ENCODE measurements around the gene MKRN2. TPM values are rescaled to one million over a fixed set of nuclear protein-coding genes. Genes with fewer than 3 reads are reported as not detected.

MKRN2 gene
- total RNA-seq, 1 donor from 2014 or later: 23.4 TPM

- H3K36me3 ChIP-seq: peaks cover 100% of the 10 kb centered on the region
- peaks cover 4% of the 10 kb centered on the region for H3K4me1 ChIP-seq
- no peak overlapping the region for H3K4me3 ChIP-seq
- no peak for DNase-seq
- no peaks in the 10 kb centered on the region for H3K27me3 ChIP-seq
- no peaks in the 10 kb centered on the region for H3K9me3 ChIP-seq
- no peak for ATAC-seq
- no peak for TF ChIP-seq CTCF (IDR thresholded peaks at IDR 0.05)
- intact Hi-C loops (cut with DNase I): no loop called here
- no peak overlapping the region for H3K27ac ChIP-seq
Observed at GRCh38 chr3:12598890-12599289, 42.0 kb downstream of the MKRN2 start.

DNA sequence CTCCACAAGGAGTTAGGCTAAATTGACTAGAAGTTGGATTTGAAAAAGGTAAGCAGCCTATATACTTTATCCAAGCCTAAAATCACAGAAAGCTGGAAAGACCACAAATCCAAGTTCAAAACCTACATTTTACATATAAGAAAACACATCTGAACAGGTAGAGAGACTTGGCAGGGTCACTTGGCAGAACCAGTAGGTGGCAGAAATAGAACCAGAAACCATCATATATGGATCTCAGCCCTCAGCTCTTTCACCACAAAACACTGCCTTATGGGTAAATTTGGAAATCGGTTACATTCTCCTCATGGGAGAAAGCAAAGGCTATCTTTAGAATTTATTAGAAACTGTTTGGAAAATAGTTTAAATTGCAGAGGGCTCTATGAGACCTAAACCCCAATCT lies 44.2 kb downstream of the MKRN2 start:
- Histone ChIP-seq H3K36me3 (peaks cover 100% of the 10 kb centered on the region), H3K4me1 (peaks cover 4% of the 10 kb centered on the region), H3K9me3 (no peaks in the 10 kb centered on the region), H3K27me3 (no peaks in the 10 kb centered on the region), H3K27ac (no peak overlapping the region), H3K4me3 (no peak overlapping the region)
- ATAC-seq (no peak), DNase-seq (no peak)
- intact Hi-C loops (cut with DNase I): no loop called here
- TF ChIP-seq CTCF (IDR thresholded peaks at IDR 0.05): no peak

- H3K4me3 ChIP-seq: no peak overlapping the region
- no peak for TF ChIP-seq CTCF (IDR thresholded peaks at IDR 0.05)
- intact Hi-C loops (cut with DNase I): no loop called here
- H3K27ac ChIP-seq: no peak overlapping the region
- DNase-seq (no peak), ATAC-seq (no peak)
- H3K36me3 ChIP-seq: peaks cover 100% of the 10 kb centered on the region
- H3K27me3 ChIP-seq: no peaks in the 10 kb centered on the region
- H3K4me1 ChIP-seq: peaks cover 4% of the 10 kb centered on the region
- H3K9me3 ChIP-seq: no peaks in the 10 kb centered on the region
Observed at GRCh38 chr3:12603969-12604368, 47.1 kb downstream of the MKRN2 start.

DNA sequence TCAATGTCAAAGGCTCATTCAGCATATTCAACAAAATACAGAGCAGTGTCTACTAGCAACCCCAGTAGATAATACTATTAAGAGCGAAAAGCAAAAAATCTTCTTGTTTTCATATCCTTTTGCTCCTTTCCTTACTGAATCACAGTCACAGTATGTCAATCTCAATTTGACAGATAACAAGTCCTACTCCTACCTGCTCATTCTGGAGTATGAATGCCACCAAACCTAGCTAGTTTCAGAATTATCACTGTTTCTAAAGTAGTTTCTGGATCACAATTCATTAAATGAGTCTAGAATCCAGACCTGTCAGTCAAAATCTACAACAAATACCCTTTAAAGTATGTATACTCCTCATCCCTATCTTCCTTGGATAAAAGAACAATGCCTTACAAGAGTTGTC lies 51.5 kb downstream of the MKRN2 start:
- no peak overlapping the region for H3K27ac ChIP-seq
- ATAC-seq: no peak
- DNase-seq: no peak
- intact Hi-C loops (cut with DNase I): no loop called here
- no peak for TF ChIP-seq CTCF (IDR thresholded peaks at IDR 0.05)
- no peaks in the 10 kb centered on the region for H3K27me3 ChIP-seq
- no peak overlapping the region for H3K4me3 ChIP-seq
- peaks cover 80% of the 10 kb centered on the region for H3K36me3 ChIP-seq
- no peaks in the 10 kb centered on the region for H3K9me3 ChIP-seq
- no peaks in the 10 kb centered on the region for H3K4me1 ChIP-seq

DNA sequence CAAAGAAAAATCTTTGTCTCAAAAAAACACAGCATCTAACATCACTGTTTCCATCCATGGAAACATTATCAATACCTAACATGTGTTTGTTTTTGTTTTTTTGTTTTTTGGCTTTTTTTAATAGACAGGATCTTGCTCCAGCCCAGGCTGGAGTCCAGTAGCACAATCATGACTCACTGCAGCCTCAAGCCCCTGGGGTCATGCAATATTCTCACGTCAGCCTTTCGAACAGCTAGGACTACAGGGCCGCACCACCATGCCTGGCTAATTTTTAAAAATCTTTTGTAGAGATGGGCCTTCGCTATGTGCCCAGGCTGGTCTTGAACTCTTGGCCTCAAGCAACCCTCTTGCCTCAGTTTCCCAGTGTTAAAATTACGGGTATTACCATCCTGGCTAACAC lies 54.2 kb downstream of the MKRN2 start:
- no peak for DNase-seq
- H3K36me3 ChIP-seq: peaks cover 74% of the 10 kb centered on the region
- no peak overlapping the region for H3K27ac ChIP-seq
- intact Hi-C loops (cut with DNase I): no loop called here
- H3K27me3 ChIP-seq: no peaks in the 10 kb centered on the region
- H3K9me3 ChIP-seq: no peaks in the 10 kb centered on the region
- no peaks in the 10 kb centered on the region for H3K4me1 ChIP-seq
- no peak overlapping the region for H3K4me3 ChIP-seq
- ATAC-seq: no peak
- TF ChIP-seq CTCF (IDR thresholded peaks at IDR 0.05): no peak

DNA sequence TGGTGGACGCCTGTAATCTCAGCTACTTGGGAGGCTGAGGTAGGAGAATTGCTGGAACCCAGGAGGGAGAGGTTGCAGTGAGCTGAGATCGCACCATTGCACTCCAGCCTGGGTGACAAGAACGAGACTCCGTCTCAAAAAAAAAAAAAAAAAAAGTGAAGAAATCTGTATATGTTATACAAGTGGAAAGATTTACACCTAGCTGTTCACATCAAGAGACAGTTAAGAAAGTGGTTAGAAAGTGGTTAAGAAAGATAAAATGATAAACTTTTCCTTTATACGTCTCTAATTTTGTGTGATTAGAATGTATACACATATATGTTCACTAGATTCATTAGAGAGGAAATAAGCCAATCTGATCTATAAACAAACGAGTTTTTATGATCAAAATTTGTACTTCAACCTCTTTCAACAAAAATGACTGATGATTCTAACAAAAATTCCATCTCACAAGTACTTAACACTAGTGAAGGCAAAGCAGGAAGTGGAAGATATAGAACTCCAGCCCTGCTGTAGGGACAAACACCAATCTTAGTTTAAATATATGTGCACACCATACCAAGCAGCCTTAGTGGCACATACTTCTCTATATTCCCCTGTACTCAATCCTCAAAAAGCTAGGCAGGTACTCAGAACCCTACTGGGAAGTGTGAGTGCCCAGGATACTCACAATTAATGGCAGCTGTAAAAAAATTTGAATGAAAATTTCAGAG lies 55.8 kb downstream of the MKRN2 start:
- DNase-seq (no peak), ATAC-seq (no peak)
- no peak for TF ChIP-seq CTCF (IDR thresholded peaks at IDR 0.05)
- Histone ChIP-seq H3K27ac (no peak overlapping the region), H3K4me1 (no peaks in the 10 kb centered on the region), H3K9me3 (no peaks in the 10 kb centered on the region), H3K27me3 (no peaks in the 10 kb centered on the region), H3K4me3 (no peak overlapping the region), H3K36me3 (peaks cover 74% of the 10 kb centered on the region)
- intact Hi-C loops (cut with DNase I): no loop called here
